ENCODE measurements around the gene SUPT3H.

The SUPT3H gene

GRCh38 chr6:44779130-44779826 lies 598.5 kb downstream of the SUPT3H start:
- DNase-seq = no peak

Data from SHP77 treated with DMSO at 0.1 percent for 48 hours (cell line).